ENCODE results near the gene LPP.

- TF ChIP-seq, protein P1, sequence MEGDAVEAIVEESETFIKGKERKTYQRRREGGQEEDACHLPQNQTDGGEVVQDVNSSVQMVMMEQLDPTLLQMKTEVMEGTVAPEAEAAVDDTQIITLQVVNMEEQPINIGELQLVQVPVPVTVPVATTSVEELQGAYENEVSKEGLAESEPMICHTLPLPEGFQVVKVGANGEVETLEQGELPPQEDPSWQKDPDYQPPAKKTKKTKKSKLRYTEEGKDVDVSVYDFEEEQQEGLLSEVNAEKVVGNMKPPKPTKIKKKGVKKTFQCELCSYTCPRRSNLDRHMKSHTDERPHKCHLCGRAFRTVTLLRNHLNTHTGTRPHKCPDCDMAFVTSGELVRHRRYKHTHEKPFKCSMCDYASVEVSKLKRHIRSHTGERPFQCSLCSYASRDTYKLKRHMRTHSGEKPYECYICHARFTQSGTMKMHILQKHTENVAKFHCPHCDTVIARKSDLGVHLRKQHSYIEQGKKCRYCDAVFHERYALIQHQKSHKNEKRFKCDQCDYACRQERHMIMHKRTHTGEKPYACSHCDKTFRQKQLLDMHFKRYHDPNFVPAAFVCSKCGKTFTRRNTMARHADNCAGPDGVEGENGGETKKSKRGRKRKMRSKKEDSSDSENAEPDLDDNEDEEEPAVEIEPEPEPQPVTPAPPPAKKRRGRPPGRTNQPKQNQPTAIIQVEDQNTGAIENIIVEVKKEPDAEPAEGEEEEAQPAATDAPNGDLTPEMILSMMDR (IDR thresholded peaks at IDR 0.05): no peak
- TF ChIP-seq POLR2A (IDR thresholded peaks at IDR 0.05): no peak
- TF ChIP-seq POLR2AphosphoS5 (IDR thresholded peaks at IDR 0.05): peak in 2 of 3 donors; percentile 27 to 51
- no peak for TF ChIP-seq EP300 (IDR thresholded peaks at IDR 0.05)
Observed at GRCh38 chr3:188264226-188265207, 110.6 kb downstream of the LPP start.

Measured in stomach (tissue), 4 donors.